ENCODE measurements around the gene MTPN.

MTPN gene, protein sequence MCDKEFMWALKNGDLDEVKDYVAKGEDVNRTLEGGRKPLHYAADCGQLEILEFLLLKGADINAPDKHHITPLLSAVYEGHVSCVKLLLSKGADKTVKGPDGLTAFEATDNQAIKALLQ

DNA sequence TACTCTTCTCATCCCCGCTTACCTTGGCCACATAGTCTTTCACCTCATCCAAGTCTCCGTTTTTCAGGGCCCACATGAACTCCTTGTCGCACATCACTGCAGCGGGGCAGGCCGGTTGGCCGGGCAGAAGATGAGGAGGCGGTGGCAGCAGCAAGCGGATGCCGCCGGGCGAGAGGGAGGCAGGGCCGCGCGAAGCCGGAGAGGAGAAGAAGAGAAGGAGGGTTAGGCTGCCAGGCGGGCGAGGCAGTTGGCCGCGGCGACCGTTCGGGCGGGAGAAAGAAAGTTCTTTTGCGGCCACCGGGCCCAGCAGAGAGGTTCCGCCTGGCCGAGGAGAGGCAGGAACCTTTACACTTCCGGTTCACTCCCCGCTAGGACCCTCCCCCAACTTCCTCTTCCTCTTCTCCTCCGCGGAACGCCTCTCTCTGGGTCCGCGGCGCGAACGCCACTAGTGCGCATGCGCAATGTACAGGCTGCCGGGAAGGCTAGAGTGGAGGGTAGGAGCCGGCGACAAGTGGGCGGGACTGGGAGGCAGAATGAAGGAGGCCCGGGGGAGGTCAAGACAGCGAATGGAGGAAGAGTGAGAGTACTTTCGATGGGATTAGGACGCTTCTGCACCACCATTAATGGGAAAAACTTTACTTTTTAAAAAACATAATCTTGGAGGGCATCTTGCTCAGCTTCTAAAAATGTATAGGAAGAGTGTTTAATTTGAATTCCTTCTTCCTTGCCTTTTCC lies at the start of gene MTPN:
MTPN (minus strand) TSS at position 353 of the 735 bp plus-strand sequence; CDS start at position 94, 259 bp downstream.
- H3K9me3 ChIP-seq (ENCODE audit: control insufficient read depth, insufficient read depth, low read depth, low read length): no peaks in the 10 kb centered on the region
- peak within 1 kb of the TSS; percentile 54; the same call in 1 of the 2 replicates for H3K27ac ChIP-seq (ENCODE audit: low read depth, low read length)
- H3K4me1 ChIP-seq (ENCODE audit: control insufficient read depth, insufficient read depth, low read length): peaks cover 4% of the 10 kb centered on the region; the same call in 1 of the 2 replicates
- H3K4me3 ChIP-seq (ENCODE audit: low read depth, low read length): peak within 1 kb of the TSS; percentile 97
- peak within 1 kb of the TSS; percentile 89 for H3K9ac ChIP-seq (ENCODE audit: low read length)
- H3K27me3 ChIP-seq (ENCODE audit: control insufficient read depth, insufficient read depth, low read length): no peaks in the 10 kb centered on the region
- H3K36me3 ChIP-seq (ENCODE audit: control insufficient read depth, insufficient read depth, low read length): peaks cover 8% of the 10 kb centered on the region; the same call in 1 of the 2 replicates

DNA sequence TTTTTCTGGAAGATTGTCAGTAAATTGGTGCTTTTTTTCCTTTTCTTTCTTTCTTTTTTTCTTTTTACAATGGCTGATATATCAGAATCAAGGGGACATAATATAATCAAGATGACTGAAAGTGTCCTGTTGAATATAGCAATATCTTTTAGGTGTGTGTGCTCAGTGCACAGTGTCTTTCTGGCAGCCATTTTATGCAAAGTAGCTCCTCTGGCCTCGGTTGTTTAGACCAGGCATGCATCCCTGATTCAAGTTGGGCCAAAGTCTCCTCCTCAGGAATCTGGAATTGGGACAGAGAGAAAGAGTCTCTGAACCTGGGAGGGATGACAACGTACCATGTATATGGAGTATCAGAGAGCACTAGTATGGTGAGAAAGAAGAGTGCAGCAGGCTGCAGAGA lies 49.0 kb upstream of the MTPN start:
- Histone ChIP-seq H3K27ac (ENCODE audit: low read depth, low read length) (no peak overlapping the region), H3K4me1 (ENCODE audit: control insufficient read depth, insufficient read depth, low read length) (no peaks in the 10 kb centered on the region), H3K36me3 (ENCODE audit: control insufficient read depth, insufficient read depth, low read length) (no peaks in the 10 kb centered on the region), H3K4me3 (ENCODE audit: low read depth, low read length) (no peak overlapping the region), H3K9ac (ENCODE audit: low read length) (no peak overlapping the region), H3K9me3 (ENCODE audit: control insufficient read depth, insufficient read depth, low read depth, low read length) (no peaks in the 10 kb centered on the region), H3K27me3 (ENCODE audit: control insufficient read depth, insufficient read depth, low read length) (no peaks in the 10 kb centered on the region)

DNA sequence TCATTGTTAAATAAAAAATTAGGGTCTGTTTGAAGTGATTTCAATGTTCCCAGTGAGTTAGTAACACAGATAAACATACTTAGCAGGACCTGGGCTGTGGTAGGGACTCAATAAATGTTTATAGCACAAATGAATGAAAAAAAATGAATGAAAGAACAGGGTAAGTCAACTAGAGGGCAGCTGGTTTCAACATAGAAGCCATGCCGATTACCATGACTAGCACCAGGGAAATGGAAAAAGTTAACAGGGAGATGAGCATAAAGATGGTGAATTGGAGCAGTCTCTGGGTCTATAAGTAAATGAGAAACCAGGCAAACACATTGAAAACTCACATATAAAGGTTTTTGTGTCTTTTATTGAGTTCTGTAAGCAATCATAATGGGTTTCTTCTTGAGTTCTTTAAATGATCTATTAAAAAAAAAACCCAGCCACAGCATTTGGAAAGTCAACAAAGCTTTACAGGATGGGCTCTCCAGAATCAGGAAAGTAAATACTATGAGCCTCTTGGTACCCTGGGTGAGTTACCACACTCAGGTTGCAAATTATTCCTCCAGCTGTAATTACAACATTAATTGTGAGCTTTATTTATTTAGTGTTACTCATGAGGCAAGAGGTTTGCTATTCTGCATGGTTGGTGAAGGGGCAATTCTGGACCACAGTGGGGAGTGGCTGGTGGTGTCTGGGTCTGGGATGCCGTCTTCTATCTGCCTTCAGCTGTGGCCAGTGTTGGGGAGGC lies 46.1 kb upstream of the MTPN start:
- H3K4me3 ChIP-seq (ENCODE audit: low read depth, low read length): no peak overlapping the region
- no peaks in the 10 kb centered on the region for H3K4me1 ChIP-seq (ENCODE audit: control insufficient read depth, insufficient read depth, low read length)
- H3K27ac ChIP-seq (ENCODE audit: low read depth, low read length): no peak overlapping the region
- no peaks in the 10 kb centered on the region for H3K9me3 ChIP-seq (ENCODE audit: control insufficient read depth, insufficient read depth, low read depth, low read length)
- H3K9ac ChIP-seq (ENCODE audit: low read length): no peak overlapping the region
- no peaks in the 10 kb centered on the region for H3K36me3 ChIP-seq (ENCODE audit: control insufficient read depth, insufficient read depth, low read length)
- no peaks in the 10 kb centered on the region for H3K27me3 ChIP-seq (ENCODE audit: control insufficient read depth, insufficient read depth, low read length)

DNA sequence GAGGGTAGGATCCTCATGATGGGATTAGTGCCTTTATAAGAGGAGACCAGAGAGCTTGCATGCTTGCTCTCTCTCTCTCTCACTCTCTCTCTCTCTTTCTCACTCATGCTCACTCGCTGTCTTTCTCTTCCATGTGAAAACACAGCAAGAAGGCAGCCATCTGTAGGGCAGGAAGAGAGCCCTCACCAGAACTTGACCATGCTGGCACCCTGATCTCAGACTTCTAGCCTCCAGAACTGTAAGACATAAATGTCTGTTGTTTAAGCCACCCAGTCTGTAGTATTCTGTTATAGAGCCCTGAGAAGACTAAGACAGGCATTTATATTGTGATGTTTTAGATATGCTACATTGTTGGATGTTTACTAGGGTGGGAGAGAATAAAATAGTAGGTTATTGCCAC lies 43.4 kb upstream of the MTPN start:
- Histone ChIP-seq H3K27ac (ENCODE audit: low read depth, low read length) (no peak overlapping the region), H3K9ac (ENCODE audit: low read length) (no peak overlapping the region), H3K36me3 (ENCODE audit: control insufficient read depth, insufficient read depth, low read length) (no peaks in the 10 kb centered on the region), H3K27me3 (ENCODE audit: control insufficient read depth, insufficient read depth, low read length) (no peaks in the 10 kb centered on the region), H3K4me3 (ENCODE audit: low read depth, low read length) (no peak overlapping the region), H3K4me1 (ENCODE audit: control insufficient read depth, insufficient read depth, low read length) (no peaks in the 10 kb centered on the region), H3K9me3 (ENCODE audit: control insufficient read depth, insufficient read depth, low read depth, low read length) (no peaks in the 10 kb centered on the region)

DNA sequence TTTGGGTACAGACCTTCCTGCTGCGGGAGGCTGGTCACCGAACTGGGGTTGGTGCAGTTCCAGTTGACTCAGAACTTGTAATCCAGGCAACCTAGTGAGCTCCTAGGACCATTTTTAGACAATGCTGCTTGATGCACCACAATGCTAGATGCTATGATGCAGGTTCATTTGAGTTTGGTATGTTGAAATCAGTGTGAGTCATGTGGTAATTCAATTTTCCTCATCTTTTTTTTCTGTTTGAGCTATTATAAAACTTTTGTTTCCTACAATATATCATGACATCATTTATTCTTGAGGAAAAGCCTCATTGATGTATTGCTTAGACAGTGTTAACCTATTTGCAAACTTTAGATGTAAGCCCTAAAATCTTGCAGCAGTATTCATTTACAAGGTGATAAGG lies 40.9 kb upstream of the MTPN start:
- H3K27me3 ChIP-seq (ENCODE audit: control insufficient read depth, insufficient read depth, low read length): no peaks in the 10 kb centered on the region
- H3K4me1 ChIP-seq (ENCODE audit: control insufficient read depth, insufficient read depth, low read length): no peaks in the 10 kb centered on the region
- H3K36me3 ChIP-seq (ENCODE audit: control insufficient read depth, insufficient read depth, low read length): no peaks in the 10 kb centered on the region
- no peak overlapping the region for H3K4me3 ChIP-seq (ENCODE audit: low read depth, low read length)
- no peak overlapping the region for H3K9ac ChIP-seq (ENCODE audit: low read length)
- H3K27ac ChIP-seq (ENCODE audit: low read depth, low read length): no peak overlapping the region
- no peaks in the 10 kb centered on the region for H3K9me3 ChIP-seq (ENCODE audit: control insufficient read depth, insufficient read depth, low read depth, low read length)

DNA sequence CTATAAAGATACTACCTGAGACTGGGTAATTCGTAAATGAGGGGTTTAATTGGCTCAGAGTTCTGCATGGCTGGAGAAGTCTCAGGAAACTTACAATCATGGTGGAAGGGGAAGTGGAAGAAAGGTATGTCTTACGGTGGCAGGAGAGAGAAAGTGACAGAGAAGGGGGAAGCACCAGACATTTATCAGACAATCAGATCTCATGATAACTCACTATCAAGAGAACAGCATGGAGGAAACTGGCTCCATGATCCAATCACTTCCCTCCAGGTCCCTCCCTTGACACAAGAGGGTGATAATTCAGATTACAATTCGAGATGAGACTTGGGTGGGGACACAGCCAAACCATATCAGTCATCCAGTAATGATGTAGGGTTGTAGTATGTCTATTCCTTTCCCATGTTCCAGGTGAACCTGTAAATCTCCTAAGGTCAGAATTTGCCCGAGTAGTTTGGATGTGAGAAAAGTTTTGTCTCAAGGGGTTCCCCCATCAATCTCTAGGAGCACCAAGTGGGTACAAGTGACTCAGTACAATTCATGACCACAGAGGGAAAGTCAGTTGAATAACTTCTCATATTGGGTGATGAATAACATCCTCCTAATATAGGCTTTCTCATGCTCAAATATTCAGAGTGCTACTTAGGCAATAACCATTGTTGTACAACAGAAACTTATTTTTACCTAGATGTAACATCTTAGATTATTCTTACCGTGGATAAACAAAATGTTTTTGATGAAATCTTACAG lies 39.7 kb upstream of the MTPN start:
- no peak overlapping the region for H3K4me3 ChIP-seq (ENCODE audit: low read depth, low read length)
- no peaks in the 10 kb centered on the region for H3K4me1 ChIP-seq (ENCODE audit: control insufficient read depth, insufficient read depth, low read length)
- H3K9me3 ChIP-seq (ENCODE audit: control insufficient read depth, insufficient read depth, low read depth, low read length): no peaks in the 10 kb centered on the region
- no peak overlapping the region for H3K27ac ChIP-seq (ENCODE audit: low read depth, low read length)
- no peaks in the 10 kb centered on the region for H3K36me3 ChIP-seq (ENCODE audit: control insufficient read depth, insufficient read depth, low read length)
- no peaks in the 10 kb centered on the region for H3K27me3 ChIP-seq (ENCODE audit: control insufficient read depth, insufficient read depth, low read length)
- H3K9ac ChIP-seq (ENCODE audit: low read length): no peak overlapping the region

DNA sequence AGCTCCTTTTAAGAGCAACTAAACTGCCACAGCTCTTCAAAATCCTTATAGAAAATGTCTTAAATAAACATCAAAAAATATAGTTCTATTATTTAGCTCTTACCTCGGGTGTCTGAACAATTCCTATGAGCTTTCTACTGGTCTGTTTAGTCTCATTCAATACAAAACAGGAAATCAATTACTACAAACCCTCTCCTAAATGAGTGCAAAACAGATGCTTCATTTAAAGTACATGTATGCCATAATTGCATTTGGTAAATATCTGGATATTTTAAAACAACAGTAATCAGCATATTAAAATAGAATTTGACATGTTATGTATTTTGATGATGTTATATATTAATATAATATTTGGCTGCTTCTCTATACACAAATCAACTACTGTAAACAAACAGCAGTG lies 38.5 kb upstream of the MTPN start:
- Histone ChIP-seq H3K4me3 (ENCODE audit: low read depth, low read length) (no peak overlapping the region), H3K36me3 (ENCODE audit: control insufficient read depth, insufficient read depth, low read length) (no peaks in the 10 kb centered on the region), H3K9me3 (ENCODE audit: control insufficient read depth, insufficient read depth, low read depth, low read length) (no peaks in the 10 kb centered on the region), H3K4me1 (ENCODE audit: control insufficient read depth, insufficient read depth, low read length) (no peaks in the 10 kb centered on the region), H3K9ac (ENCODE audit: low read length) (no peak overlapping the region), H3K27ac (ENCODE audit: low read depth, low read length) (no peak overlapping the region), H3K27me3 (ENCODE audit: control insufficient read depth, insufficient read depth, low read length) (no peaks in the 10 kb centered on the region)

DNA sequence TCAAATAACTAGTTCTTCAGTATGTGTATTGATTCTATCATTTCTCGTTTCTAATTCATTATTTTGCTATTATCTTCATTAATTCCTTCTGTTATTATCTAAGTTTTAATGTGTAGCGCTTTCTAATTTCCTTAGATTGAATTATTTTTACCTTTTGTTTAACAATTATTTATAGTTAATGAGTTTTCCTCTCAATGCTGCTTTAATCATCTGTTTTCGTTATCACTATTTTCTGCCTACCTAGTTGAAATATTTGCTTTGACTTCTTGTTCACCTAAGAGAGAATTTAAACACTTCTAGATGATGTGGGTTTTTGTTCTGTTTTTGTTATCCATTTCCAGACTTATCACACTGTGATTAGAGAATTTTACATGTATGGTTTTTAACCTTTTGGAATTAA lies 37.5 kb upstream of the MTPN start:
- no peaks in the 10 kb centered on the region for H3K27me3 ChIP-seq (ENCODE audit: control insufficient read depth, insufficient read depth, low read length)
- no peaks in the 10 kb centered on the region for H3K36me3 ChIP-seq (ENCODE audit: control insufficient read depth, insufficient read depth, low read length)
- no peaks in the 10 kb centered on the region for H3K9me3 ChIP-seq (ENCODE audit: control insufficient read depth, insufficient read depth, low read depth, low read length)
- H3K4me1 ChIP-seq (ENCODE audit: control insufficient read depth, insufficient read depth, low read length): no peaks in the 10 kb centered on the region
- H3K27ac ChIP-seq (ENCODE audit: low read depth, low read length): no peak overlapping the region
- no peak overlapping the region for H3K4me3 ChIP-seq (ENCODE audit: low read depth, low read length)
- H3K9ac ChIP-seq (ENCODE audit: low read length): no peak overlapping the region

DNA sequence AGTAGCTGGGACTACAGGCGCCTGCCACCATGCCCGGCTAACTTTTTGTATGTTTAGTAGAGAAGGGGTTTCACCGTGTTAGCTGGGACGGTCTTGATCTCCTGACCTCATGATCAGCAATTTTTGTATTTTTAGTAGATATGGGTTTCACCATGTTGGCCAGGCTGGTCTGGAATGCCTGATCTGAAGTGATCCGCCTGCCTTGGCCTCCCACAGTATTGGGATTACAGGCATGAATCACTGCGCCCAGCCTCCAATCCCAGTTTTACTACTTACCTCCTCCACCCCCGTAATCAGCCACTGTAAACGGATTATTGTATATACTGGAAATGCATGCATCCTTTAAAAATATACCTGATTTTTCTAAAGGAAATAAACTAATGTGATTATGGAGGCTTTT lies 35.1 kb upstream of the MTPN start:
- no peaks in the 10 kb centered on the region for H3K27me3 ChIP-seq (ENCODE audit: control insufficient read depth, insufficient read depth, low read length)
- H3K4me1 ChIP-seq (ENCODE audit: control insufficient read depth, insufficient read depth, low read length): no peaks in the 10 kb centered on the region
- H3K36me3 ChIP-seq (ENCODE audit: control insufficient read depth, insufficient read depth, low read length): no peaks in the 10 kb centered on the region
- no peaks in the 10 kb centered on the region for H3K9me3 ChIP-seq (ENCODE audit: control insufficient read depth, insufficient read depth, low read depth, low read length)
- H3K9ac ChIP-seq (ENCODE audit: low read length): no peak overlapping the region
- no peak overlapping the region for H3K4me3 ChIP-seq (ENCODE audit: low read depth, low read length)
- no peak overlapping the region for H3K27ac ChIP-seq (ENCODE audit: low read depth, low read length)

DNA sequence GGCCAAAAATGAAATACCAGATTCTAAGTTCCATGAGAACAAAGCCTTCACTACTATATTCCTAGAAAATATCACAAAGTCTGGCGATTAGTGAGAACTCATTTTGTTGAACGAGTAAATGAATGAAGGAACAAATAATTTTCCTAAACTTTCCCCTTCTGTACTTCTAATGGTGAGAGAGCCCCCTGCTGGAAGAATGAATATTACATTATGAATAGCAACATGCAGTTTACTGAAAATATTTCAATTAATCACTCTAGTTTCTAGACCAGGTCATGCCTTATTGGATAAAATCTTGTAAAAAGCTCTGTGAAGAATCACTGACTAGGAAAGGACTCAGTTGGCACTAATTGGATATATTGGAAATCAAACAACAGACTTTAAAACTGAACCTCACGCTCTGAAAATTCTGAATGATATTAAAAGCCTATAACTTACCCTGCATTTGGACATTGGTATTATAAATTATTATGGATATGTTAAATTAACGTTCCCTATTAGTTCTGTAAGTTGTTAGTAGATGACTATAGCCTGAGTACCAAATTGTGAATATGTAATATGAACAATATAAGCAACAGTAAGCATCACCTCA lies 32.4 kb upstream of the MTPN start:
- H3K27me3 ChIP-seq (ENCODE audit: control insufficient read depth, insufficient read depth, low read length): no peaks in the 10 kb centered on the region

More for the DNA sequence above, 32.4 kb upstream of the MTPN start:
- no peaks in the 10 kb centered on the region for H3K36me3 ChIP-seq (ENCODE audit: control insufficient read depth, insufficient read depth, low read length)
- no peak overlapping the region for H3K9ac ChIP-seq (ENCODE audit: low read length)
- no peak overlapping the region for H3K4me3 ChIP-seq (ENCODE audit: low read depth, low read length)
- H3K9me3 ChIP-seq (ENCODE audit: control insufficient read depth, insufficient read depth, low read depth, low read length): 0 out of 2 replicates have a peak, but pooled peaks cover 2% of the 10 kb centered on the region
- no peaks in the 10 kb centered on the region for H3K4me1 ChIP-seq (ENCODE audit: control insufficient read depth, insufficient read depth, low read length)
- no peak overlapping the region for H3K27ac ChIP-seq (ENCODE audit: low read depth, low read length)
